Dendritic cell treated with granulocyte-macrophage colony-stimulating factor and Interleukin-4, amounts not matched to agents 40 ng/mL and 50 ng/mL, for 4 days (primary cell): ENCODE measurements around the gene COX11.

ENCODE experiments used
- H3K27ac Mint-ChIP-seq: one replicate; pipeline ENCODE4 v1.8.0; 2022; ENCODE audit warnings: mild to moderate bottlenecking, mixed read lengths
- H3K27me3 Mint-ChIP-seq: one replicate; pipeline ENCODE4 v1.8.0; 2022; ENCODE audit warnings: mild to moderate bottlenecking, mixed read lengths
- H3K36me3 Mint-ChIP-seq: one replicate; pipeline ENCODE4 v1.8.0; 2022; ENCODE audit warnings: low read depth, mixed read lengths
- H3K4me1 Mint-ChIP-seq: one replicate; pipeline ENCODE4 v1.8.0; 2022; ENCODE audit warnings: low read depth, mixed read lengths
- H3K4me3 Mint-ChIP-seq: one replicate; pipeline ENCODE4 v1.8.0; 2022; ENCODE audit warnings: mild to moderate bottlenecking, moderate library complexity, mixed read lengths
- H3K9me3 Mint-ChIP-seq: one replicate; pipeline ENCODE4 v1.8.0; 2022; ENCODE audit warnings: mixed read lengths
- intact Hi-C: fragments of 100-400 bp; cut with micrococcal nuclease; formaldehyde crosslinking; loops from one replicate; pipeline ENCODE4 v1.15.0; 2022

The COX11 gene

GRCh38 chr17:54968262-54968987 lies at the start of gene COX11, which contains the start of gene STXBP4:
Gene COX11 (minus strand): TSS chr17:54968654. CDS start chr17:54968646, 8 bp downstream.
Gene STXBP4 (plus strand): TSS chr17:54968765. CDS start chr17:54986220, 17,455 bp downstream.
- intact Hi-C loops: no loop called here
- Mint-ChIP-seq H3K36me3 (no peaks in the 10 kb centered on the region), H3K4me1 (peaks cover 13% of the 10 kb centered on the region), H3K4me3 (no peak within 1 kb of the TSS), H3K27ac (no peak within 1 kb of the TSS), H3K27me3 (no peaks in the 10 kb centered on the region), H3K9me3 (no peaks in the 10 kb centered on the region)

GRCh38 chr17:55005520-55005919 lies 37.1 kb upstream of the COX11 start:
- intact Hi-C loops: no loop called here
- Mint-ChIP-seq H3K27ac (no peak overlapping the region), H3K27me3 (no peaks in the 10 kb centered on the region), H3K4me1 (no peaks in the 10 kb centered on the region), H3K36me3 (no peaks in the 10 kb centered on the region), H3K9me3 (no peaks in the 10 kb centered on the region), H3K4me3 (no peak overlapping the region)

- Mint-ChIP-seq H3K4me1 (no peaks in the 10 kb centered on the region), H3K27ac (no peak overlapping the region), H3K9me3 (no peaks in the 10 kb centered on the region), H3K4me3 (no peak overlapping the region), H3K36me3 (no peaks in the 10 kb centered on the region), H3K27me3 (no peaks in the 10 kb centered on the region)
- intact Hi-C loops: no loop called here
Measured at GRCh38 chr17:55004484-55004883, 36.0 kb upstream of the COX11 start.

GRCh38 chr17:55002458-55002857 lies 34.0 kb upstream of the COX11 start:
- Mint-ChIP-seq H3K36me3 (no peaks in the 10 kb centered on the region), H3K4me3 (no peak overlapping the region), H3K27me3 (no peaks in the 10 kb centered on the region), H3K27ac (no peak overlapping the region), H3K4me1 (no peaks in the 10 kb centered on the region), H3K9me3 (no peaks in the 10 kb centered on the region)
- intact Hi-C loops: no loop called here

GRCh38 chr17:54996441-54996840 lies 28.0 kb upstream of the COX11 start:
- H3K4me1 Mint-ChIP-seq: no peaks in the 10 kb centered on the region
- intact Hi-C loops: no loop called here

GRCh38 chr17:54992797-54993639 lies 24.6 kb upstream of the COX11 start:
- no peaks in the 10 kb centered on the region for H3K9me3 Mint-ChIP-seq

More at GRCh38 chr17:54996441-54996840, 28.0 kb upstream of the COX11 start:
- Mint-ChIP-seq H3K36me3 (no peaks in the 10 kb centered on the region), H3K4me3 (no peak overlapping the region), H3K27me3 (no peaks in the 10 kb centered on the region), H3K27ac (no peak overlapping the region), H3K9me3 (no peaks in the 10 kb centered on the region)

GRCh38 chr17:54991567-54991966 lies 23.1 kb upstream of the COX11 start:
- H3K27me3 Mint-ChIP-seq: no peaks in the 10 kb centered on the region
- no peaks in the 10 kb centered on the region for H3K9me3 Mint-ChIP-seq
- no peak overlapping the region for H3K4me3 Mint-ChIP-seq
- H3K4me1 Mint-ChIP-seq: no peaks in the 10 kb centered on the region
- intact Hi-C loops: loop anchor here (5.0 kb wide), 1 partner anchor 521 kb away; the partner anchor contains the start of gene SMIM36
- H3K36me3 Mint-ChIP-seq: no peaks in the 10 kb centered on the region
- H3K27ac Mint-ChIP-seq: no peak overlapping the region

More at GRCh38 chr17:54992797-54993639, 24.6 kb upstream of the COX11 start:
- no peaks in the 10 kb centered on the region for H3K4me1 Mint-ChIP-seq
- intact Hi-C loops: loop anchor here (1.0 to 5.0 kb wide), 3 partner anchors 303 to 519 kb away; partner anchors contain the start of gene SMIM36
- no peaks in the 10 kb centered on the region for H3K27me3 Mint-ChIP-seq
- no peak overlapping the region for H3K4me3 Mint-ChIP-seq
- H3K27ac Mint-ChIP-seq: no peak overlapping the region
- no peaks in the 10 kb centered on the region for H3K36me3 Mint-ChIP-seq

- intact Hi-C loops: loop anchor here (5.0 kb wide), 1 partner anchor 522 kb away; the partner anchor contains the start of gene SMIM36
- H3K27me3 Mint-ChIP-seq: no peaks in the 10 kb centered on the region
- H3K27ac Mint-ChIP-seq: no peak overlapping the region
- no peaks in the 10 kb centered on the region for H3K4me1 Mint-ChIP-seq
- H3K9me3 Mint-ChIP-seq: no peaks in the 10 kb centered on the region
- no peak overlapping the region for H3K4me3 Mint-ChIP-seq
- no peaks in the 10 kb centered on the region for H3K36me3 Mint-ChIP-seq
Measured at GRCh38 chr17:54990118-54990517, 21.7 kb upstream of the COX11 start.

- no peaks in the 10 kb centered on the region for H3K27me3 Mint-ChIP-seq
- H3K36me3 Mint-ChIP-seq: no peaks in the 10 kb centered on the region
Measured at GRCh38 chr17:54985476-54985875, 17.0 kb upstream of the COX11 start.

GRCh38 chr17:54983260-54983659 lies 14.8 kb upstream of the COX11 start:
- Mint-ChIP-seq H3K27ac (no peak overlapping the region), H3K4me3 (no peak overlapping the region), H3K9me3 (no peaks in the 10 kb centered on the region), H3K36me3 (no peaks in the 10 kb centered on the region), H3K27me3 (no peaks in the 10 kb centered on the region), H3K4me1 (no peaks in the 10 kb centered on the region)
- intact Hi-C loops: no loop called here

More at GRCh38 chr17:54985476-54985875, 17.0 kb upstream of the COX11 start:
- Mint-ChIP-seq H3K9me3 (no peaks in the 10 kb centered on the region), H3K27ac (no peak overlapping the region), H3K4me3 (no peak overlapping the region), H3K4me1 (no peaks in the 10 kb centered on the region)
- intact Hi-C loops: no loop called here

GRCh38 chr17:54982399-54982798 lies 13.9 kb upstream of the COX11 start:
- no peak overlapping the region for H3K27ac Mint-ChIP-seq
- H3K9me3 Mint-ChIP-seq: no peaks in the 10 kb centered on the region
- no peak overlapping the region for H3K4me3 Mint-ChIP-seq
- intact Hi-C loops: no loop called here
- H3K36me3 Mint-ChIP-seq: no peaks in the 10 kb centered on the region
- H3K27me3 Mint-ChIP-seq: no peaks in the 10 kb centered on the region
- H3K4me1 Mint-ChIP-seq: no peaks in the 10 kb centered on the region

GRCh38 chr17:54980375-54980774 lies 11.9 kb upstream of the COX11 start:
- Mint-ChIP-seq H3K9me3 (no peaks in the 10 kb centered on the region), H3K27ac (no peak overlapping the region), H3K36me3 (no peaks in the 10 kb centered on the region), H3K4me3 (no peak overlapping the region), H3K27me3 (no peaks in the 10 kb centered on the region), H3K4me1 (no peaks in the 10 kb centered on the region)
- intact Hi-C loops: no loop called here

- Mint-ChIP-seq H3K27ac (no peak overlapping the region), H3K4me1 (no peaks in the 10 kb centered on the region), H3K27me3 (no peaks in the 10 kb centered on the region), H3K9me3 (no peaks in the 10 kb centered on the region), H3K4me3 (no peak overlapping the region), H3K36me3 (no peaks in the 10 kb centered on the region)
- intact Hi-C loops: loop anchor here (10.0 kb wide), 1 partner anchor 775 kb away; the partner anchor contains the start of gene PCTP
Measured at GRCh38 chr17:54979657-54980056, 11.2 kb upstream of the COX11 start.

GRCh38 chr17:54977744-54978143 lies 9.3 kb upstream of the COX11 start:
- Mint-ChIP-seq H3K4me1 (no peaks in the 10 kb centered on the region), H3K4me3 (no peak overlapping the region), H3K27ac (no peak overlapping the region), H3K9me3 (no peaks in the 10 kb centered on the region), H3K36me3 (no peaks in the 10 kb centered on the region), H3K27me3 (no peaks in the 10 kb centered on the region)
- intact Hi-C loops: loop anchor here (10.0 kb wide), 1 partner anchor 777 kb away; the partner anchor contains the start of gene PCTP
